Nephron (organoid): Measurements from ENCODE around the gene MCUB.
"Not testable (repeated sequence)": the region's sequence is repeated elsewhere in the genome, so short reads cannot be mapped to it uniquely, and the experiment has no call there.

Source experiments
- H3K27ac Mint-ChIP-seq, 3 experiments: 2 replicates each; pipeline ENCODE4 v1.8.0; 2020; ENCODE audit warnings: mixed read lengths in 3 of 3, mild to moderate bottlenecking in 2 of 3, moderate library complexity in 1 of 3
- H3K27me3 Mint-ChIP-seq: 2 replicates; pipeline ENCODE4 v1.8.0; 2021; ENCODE audit warnings: low read depth, mild to moderate bottlenecking, moderate library complexity, mixed read lengths
- H3K36me3 Mint-ChIP-seq: 2 replicates; pipeline ENCODE4 v1.8.0; 2020; ENCODE audit warnings: low read depth, mixed read lengths
- H3K4me1 Mint-ChIP-seq: 2 replicates; pipeline ENCODE4 v1.8.0; 2020; ENCODE audit warnings: mixed read lengths
- H3K4me3 Mint-ChIP-seq, 3 experiments: 2 replicates each; pipeline ENCODE4 v1.8.0; 2020; ENCODE audit warnings: mild to moderate bottlenecking in 3 of 3, mixed read lengths in 3 of 3, moderate library complexity in 2 of 3
- H3K9me3 Mint-ChIP-seq: 2 replicates; pipeline ENCODE4 v1.8.0; 2020; ENCODE audit warnings: mixed read lengths
- TF ChIP-seq, protein P1 (sequence below), 3 experiments: fragments of 200-600 bp; sonication (generic); IDR thresholded peaks; one replicate each; pipeline ENCODE4 v1.5.0; 2021; ENCODE audit warnings: antibody characterized with exemption in 3 of 3; ENCODE audit not compliant: unreplicated experiment in 3 of 3

MCUB gene

DNA sequence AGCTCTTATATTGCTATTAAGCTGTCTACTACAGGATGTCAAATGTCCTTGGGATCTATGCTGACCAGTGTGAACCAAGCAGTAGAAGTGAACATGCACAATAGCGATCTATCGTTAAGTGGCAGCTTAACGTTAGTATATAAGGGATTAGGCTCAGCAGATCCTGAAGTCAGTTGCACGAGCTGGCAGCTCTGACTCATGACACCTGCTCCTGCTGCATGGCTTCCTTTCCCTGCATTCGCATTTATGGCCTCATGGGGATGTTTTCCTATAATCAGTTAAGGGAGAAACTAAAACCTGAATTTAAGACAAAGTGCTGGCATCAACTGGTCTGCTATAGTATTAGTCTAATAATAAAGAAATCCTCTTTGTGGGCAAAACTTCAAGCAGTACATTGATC, 12.7 kb upstream of the MCUB start:
- Mint-ChIP-seq H3K36me3 (peaks cover 45% of the 10 kb centered on the region), H3K27me3 (no peaks in the 10 kb centered on the region), H3K27ac (no peak overlapping the region), H3K9me3 (no peaks in the 10 kb centered on the region), H3K4me3 (no peak overlapping the region), H3K4me1 (no peaks in the 10 kb centered on the region)
- TF ChIP-seq, protein P1, sequence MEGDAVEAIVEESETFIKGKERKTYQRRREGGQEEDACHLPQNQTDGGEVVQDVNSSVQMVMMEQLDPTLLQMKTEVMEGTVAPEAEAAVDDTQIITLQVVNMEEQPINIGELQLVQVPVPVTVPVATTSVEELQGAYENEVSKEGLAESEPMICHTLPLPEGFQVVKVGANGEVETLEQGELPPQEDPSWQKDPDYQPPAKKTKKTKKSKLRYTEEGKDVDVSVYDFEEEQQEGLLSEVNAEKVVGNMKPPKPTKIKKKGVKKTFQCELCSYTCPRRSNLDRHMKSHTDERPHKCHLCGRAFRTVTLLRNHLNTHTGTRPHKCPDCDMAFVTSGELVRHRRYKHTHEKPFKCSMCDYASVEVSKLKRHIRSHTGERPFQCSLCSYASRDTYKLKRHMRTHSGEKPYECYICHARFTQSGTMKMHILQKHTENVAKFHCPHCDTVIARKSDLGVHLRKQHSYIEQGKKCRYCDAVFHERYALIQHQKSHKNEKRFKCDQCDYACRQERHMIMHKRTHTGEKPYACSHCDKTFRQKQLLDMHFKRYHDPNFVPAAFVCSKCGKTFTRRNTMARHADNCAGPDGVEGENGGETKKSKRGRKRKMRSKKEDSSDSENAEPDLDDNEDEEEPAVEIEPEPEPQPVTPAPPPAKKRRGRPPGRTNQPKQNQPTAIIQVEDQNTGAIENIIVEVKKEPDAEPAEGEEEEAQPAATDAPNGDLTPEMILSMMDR (IDR thresholded peaks at IDR 0.05; ENCODE audit: unreplicated experiment in 3 of 3) = no peak

DNA sequence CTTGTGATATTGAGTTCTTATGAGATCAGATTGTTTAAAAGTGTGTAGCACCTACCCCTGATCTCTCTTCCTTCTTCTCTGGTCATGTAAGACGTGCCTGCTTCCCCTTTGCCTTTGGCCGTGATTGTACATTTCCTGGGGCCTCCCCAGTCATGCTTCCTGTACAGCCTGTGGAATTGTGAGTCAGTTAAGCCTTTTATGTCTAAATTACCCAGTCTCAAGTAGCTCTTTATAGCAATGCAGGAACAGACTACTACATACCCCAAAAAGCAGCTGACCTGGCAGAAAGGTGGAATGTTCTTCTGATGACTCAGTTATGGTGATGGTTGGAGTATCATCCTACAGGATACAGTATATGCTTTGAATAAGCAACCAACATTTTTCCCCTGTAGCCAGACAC, 11.4 kb upstream of the MCUB start:
- H3K9me3 Mint-ChIP-seq = no peaks in the 10 kb centered on the region
- H3K36me3 Mint-ChIP-seq = peaks cover 35% of the 10 kb centered on the region
- TF ChIP-seq, protein P1 (IDR thresholded peaks at IDR 0.05; ENCODE audit: unreplicated experiment in 3 of 3) = no peak
- H3K4me3 Mint-ChIP-seq = no peak overlapping the region
- peak overlapping the region in 1 of 3 experiments; percentile 12 for H3K27ac Mint-ChIP-seq
- H3K27me3 Mint-ChIP-seq = no peaks in the 10 kb centered on the region
- H3K4me1 Mint-ChIP-seq = no peaks in the 10 kb centered on the region

DNA sequence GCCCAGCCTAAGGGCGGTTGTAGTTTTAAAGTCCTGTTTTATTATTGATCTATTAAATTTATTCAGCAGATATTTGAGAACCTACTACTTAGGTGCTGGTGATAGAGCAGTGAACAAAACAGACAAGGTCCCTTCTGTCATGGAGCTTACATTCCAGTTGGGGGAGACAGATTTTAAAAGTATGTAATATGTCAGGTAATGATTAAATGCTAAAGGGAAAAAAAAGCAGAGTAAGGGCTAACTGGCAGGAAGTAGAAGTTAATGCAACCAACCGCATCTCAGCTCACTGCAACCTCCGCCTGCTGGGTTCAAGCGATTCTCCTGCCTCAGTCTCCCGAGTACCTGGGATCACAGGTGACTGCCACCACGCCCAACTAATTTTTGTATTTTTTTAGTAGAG, 7.8 kb upstream of the MCUB start:
- no peaks in the 10 kb centered on the region for H3K27me3 Mint-ChIP-seq
- peaks cover 2% of the 10 kb centered on the region for H3K9me3 Mint-ChIP-seq
- no peak overlapping the region for H3K27ac Mint-ChIP-seq
- no peaks in the 10 kb centered on the region for H3K4me1 Mint-ChIP-seq
- H3K36me3 Mint-ChIP-seq = peaks cover 33% of the 10 kb centered on the region
- TF ChIP-seq, protein P1 (IDR thresholded peaks at IDR 0.05; ENCODE audit: unreplicated experiment in 3 of 3) = no peak
- no peak overlapping the region for H3K4me3 Mint-ChIP-seq

DNA sequence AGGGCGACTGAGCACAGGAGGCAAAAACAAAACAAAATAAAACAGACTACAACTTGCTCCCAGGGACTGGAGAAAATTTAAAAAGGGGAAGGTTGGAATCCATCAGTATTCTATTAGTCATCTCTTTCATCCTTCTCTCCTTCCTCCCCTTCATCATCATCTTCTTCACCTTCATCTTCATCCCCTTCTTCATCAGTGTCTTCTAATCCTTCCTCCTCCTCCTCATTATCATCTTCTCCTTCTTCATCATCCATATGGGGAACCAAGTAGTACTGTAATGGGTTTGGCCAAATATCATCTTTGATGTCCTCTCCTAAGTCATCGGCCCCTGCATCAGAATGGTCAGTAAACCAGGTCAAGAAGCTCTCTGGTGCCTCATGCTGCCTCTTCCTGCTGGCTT, 6.9 kb upstream of the MCUB start:
- Mint-ChIP-seq H3K36me3 (peaks cover 29% of the 10 kb centered on the region), H3K27me3 (no peaks in the 10 kb centered on the region), H3K27ac (no peak overlapping the region), H3K9me3 (peaks cover 2% of the 10 kb centered on the region), H3K4me3 (no peak overlapping the region), H3K4me1 (no peaks in the 10 kb centered on the region)
- TF ChIP-seq, protein P1 (IDR thresholded peaks at IDR 0.05; ENCODE audit: unreplicated experiment in 3 of 3) = no peak

DNA sequence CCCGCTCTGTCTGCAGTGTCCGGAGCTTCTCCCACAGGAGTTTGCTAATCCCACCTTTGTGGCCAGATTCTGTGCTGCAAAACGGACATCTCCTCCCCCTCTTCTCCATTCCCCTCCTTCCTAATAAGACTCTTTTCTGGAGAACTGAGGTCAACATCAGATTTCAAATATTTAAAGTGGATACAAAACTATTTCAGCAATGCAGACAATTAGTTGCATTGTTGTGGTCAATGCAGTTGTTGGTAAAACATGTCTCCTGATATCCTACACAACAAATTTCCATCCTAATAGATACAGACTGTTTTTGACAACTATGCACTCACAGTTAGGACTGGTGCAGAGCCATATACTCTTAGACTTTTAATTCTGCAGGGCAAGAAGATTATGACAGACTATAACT, 5.1 kb upstream of the MCUB start:
- Mint-ChIP-seq H3K36me3 (peaks cover 21% of the 10 kb centered on the region), H3K27me3 (peaks cover 8% of the 10 kb centered on the region), H3K9me3 (peaks cover 2% of the 10 kb centered on the region), H3K27ac (no peak overlapping the region), H3K4me1 (no peaks in the 10 kb centered on the region), H3K4me3 (no peak overlapping the region)
- TF ChIP-seq, protein P1 (IDR thresholded peaks at IDR 0.05; ENCODE audit: unreplicated experiment in 3 of 3) = no peak

DNA sequence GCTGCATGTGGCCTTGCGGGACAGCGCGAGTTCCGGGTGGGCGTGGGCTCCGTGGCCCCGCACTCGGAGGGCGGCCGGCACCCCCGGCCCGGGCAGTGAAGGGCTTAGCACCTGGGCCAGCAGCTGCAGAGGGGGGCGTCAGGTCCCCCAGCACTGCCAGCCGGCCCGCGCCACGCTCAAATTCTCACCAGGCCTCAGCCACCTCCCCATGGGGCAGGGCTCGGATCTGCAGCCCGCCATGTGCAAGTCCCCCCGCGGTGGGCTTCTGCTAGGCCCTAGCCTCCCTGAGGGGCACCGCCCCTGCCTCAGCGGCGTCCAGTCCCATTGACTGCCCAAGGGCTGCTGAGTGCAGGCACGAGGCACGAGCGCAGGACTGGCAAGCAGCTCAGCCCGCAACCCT, 2.6 kb upstream of the MCUB start:
- Mint-ChIP-seq H3K27me3 (peaks cover 17% of the 10 kb centered on the region), H3K4me1 (peaks cover 10% of the 10 kb centered on the region), H3K36me3 (peaks cover 10% of the 10 kb centered on the region), H3K9me3 (peaks cover 2% of the 10 kb centered on the region), H3K4me3 (no peak overlapping the region), H3K27ac (no peak overlapping the region)
- TF ChIP-seq, protein P1 (IDR thresholded peaks at IDR 0.05; ENCODE audit: unreplicated experiment in 3 of 3) = no peak

DNA sequence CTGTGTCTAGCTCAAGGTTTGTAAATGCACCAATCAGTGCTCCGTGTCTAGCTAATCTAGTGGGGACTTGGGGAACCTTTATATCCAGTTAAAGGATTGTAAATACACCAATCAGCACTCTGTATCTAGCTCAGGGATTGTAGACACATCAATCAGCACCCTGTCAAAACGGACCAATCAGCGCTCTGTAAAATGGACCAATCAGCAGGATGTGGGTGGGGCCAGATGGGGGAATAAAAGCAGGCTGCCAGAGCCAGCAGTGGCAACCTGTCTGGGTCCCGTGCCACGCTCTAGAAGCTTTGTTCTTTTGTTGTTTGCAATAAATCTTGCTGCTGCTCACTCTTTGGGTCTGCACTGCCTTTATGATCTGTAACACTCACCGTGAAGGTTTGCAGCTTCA, 2.0 kb upstream of the MCUB start:
- H3K27me3 Mint-ChIP-seq = peaks cover 20% of the 10 kb centered on the region
- peak overlapping the region; percentile 66 to 75 (median 70) for H3K4me3 Mint-ChIP-seq
- H3K4me1 Mint-ChIP-seq = peaks cover 16% of the 10 kb centered on the region
- not testable (repeated sequence) for H3K9me3 Mint-ChIP-seq, H3K27ac Mint-ChIP-seq
- peaks cover 10% of the 10 kb centered on the region for H3K36me3 Mint-ChIP-seq
